Right lobe of liver (tissue), 4 donors: ENCODE data around the gene CCDC182.

Experiments used
- POLR2A ChIP-seq: fragments of 450-650 bp; IDR thresholded peaks from one replicate; pipeline ENCODE4 v1.6.1; 2017; ENCODE audit warnings: antibody characterized with exemption, mild to moderate bottlenecking
- TF ChIP-seq, protein P1 (sequence below), 4 donors: fragments of 200-600 bp in 3 of 4; fragments of 450-650 bp in 1 of 4; IDR thresholded peaks; one replicate each; pipeline versions ENCODE4 v1.5.1 to v1.8.0; 2016 to 2022; ENCODE audit warnings: antibody characterized with exemption in 4 of 4, mild to moderate bottlenecking in 2 of 4
- donor health status: DM: no; HTN: no; CAD: no.
- donor health status: DM: no; HTN: no; CAD: no.
- donor health status: DM: no; HTN: yes; CAD: no.

DNA sequence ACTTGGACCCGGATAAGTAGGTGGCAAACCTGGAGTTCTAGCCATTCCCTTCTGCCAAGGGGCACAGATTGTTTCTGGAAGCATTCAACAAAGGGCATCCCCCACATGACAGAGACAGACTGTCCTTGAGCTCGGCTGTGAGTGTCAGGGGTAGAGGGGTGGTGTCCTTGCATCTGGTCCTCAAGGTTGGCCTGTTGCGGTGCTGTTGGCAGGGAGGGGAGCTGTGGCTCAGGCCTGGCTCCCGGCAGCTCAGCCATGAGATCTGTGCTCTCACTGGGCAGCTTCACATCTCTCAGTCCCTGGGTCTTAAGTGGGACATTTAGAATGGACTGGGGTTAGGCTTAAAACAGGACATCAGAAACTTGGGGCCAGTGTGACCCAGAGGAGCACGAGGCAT lies 20.4 kb downstream of the CCDC182 start:
- TF ChIP-seq POLR2A = no peak
- TF ChIP-seq, protein P1, sequence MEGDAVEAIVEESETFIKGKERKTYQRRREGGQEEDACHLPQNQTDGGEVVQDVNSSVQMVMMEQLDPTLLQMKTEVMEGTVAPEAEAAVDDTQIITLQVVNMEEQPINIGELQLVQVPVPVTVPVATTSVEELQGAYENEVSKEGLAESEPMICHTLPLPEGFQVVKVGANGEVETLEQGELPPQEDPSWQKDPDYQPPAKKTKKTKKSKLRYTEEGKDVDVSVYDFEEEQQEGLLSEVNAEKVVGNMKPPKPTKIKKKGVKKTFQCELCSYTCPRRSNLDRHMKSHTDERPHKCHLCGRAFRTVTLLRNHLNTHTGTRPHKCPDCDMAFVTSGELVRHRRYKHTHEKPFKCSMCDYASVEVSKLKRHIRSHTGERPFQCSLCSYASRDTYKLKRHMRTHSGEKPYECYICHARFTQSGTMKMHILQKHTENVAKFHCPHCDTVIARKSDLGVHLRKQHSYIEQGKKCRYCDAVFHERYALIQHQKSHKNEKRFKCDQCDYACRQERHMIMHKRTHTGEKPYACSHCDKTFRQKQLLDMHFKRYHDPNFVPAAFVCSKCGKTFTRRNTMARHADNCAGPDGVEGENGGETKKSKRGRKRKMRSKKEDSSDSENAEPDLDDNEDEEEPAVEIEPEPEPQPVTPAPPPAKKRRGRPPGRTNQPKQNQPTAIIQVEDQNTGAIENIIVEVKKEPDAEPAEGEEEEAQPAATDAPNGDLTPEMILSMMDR (IDR thresholded peaks at IDR 0.05) = no peak
